ENCODE results near the gene DNAAF5.

- no peak for TF ChIP-seq CTCF (IDR thresholded peaks at IDR 0.05)
- no peak for TF ChIP-seq POLR2AphosphoS5 (IDR thresholded peaks at IDR 0.05)
- TF ChIP-seq EP300 (IDR thresholded peaks at IDR 0.05), result no peak
- TF ChIP-seq POLR2A (IDR thresholded peaks at IDR 0.05), result no peak
Observed at GRCh38 chr7:767941-768731, 41.6 kb downstream of the DNAAF5 start.

Data from suprapubic skin (tissue), 4 donors.